ENCODE data around the gene KIAA1958.

KIAA1958 gene

DNA sequence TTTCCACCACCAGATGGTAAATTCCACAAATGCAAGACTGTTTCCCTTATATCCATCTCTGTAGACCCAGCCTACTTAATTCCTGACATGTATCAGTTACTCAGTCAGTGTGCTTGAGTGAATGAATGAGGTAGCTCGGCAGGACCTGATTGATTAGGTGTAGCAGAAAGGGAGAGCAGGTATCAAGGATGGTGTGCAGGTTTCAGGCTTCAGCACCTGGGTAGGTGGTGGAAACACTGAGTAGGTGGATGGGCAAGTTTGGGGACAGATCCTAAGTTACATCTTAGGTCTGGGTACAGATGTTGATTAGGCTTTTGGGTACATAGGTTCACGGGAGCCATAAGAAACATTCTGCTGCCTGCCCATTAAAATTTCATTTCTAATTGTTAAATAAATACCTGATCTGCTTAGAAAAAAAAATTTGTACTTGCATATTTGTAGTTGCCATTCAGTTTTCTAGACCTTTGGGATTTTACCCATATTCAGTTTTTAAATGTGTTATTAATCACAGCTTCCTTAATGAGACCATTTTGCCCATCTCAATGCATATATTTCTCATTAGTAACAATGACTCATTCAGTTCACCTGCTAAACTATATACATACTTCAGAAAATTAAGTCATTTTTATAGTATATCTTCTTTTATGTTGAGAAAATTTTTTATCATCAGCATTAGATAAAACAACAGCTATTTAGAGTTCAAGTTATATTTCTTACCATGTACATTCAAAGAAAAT is 119.5 kb downstream of the KIAA1958 start:
- DNase-seq, result no peak

DNA sequence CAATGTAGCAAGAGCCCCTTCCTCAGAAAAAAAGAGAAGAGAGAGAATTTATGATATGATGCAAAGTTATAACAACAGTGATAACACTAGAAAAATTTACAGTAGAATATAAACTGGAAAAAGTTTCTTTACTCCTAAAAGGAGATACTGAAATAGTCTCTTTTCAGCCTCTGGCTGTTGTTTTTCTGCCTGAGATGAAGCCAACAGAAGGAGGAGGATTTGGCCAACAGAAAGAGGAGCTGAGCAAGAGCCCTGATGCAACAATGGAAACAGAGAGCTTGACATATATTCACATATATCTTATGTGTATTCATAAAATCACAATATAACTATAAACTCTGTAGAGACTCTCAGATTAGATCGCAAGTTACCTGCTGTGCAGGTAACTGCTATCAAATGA is 122.2 kb downstream of the KIAA1958 start:
- no peak for DNase-seq

DNA sequence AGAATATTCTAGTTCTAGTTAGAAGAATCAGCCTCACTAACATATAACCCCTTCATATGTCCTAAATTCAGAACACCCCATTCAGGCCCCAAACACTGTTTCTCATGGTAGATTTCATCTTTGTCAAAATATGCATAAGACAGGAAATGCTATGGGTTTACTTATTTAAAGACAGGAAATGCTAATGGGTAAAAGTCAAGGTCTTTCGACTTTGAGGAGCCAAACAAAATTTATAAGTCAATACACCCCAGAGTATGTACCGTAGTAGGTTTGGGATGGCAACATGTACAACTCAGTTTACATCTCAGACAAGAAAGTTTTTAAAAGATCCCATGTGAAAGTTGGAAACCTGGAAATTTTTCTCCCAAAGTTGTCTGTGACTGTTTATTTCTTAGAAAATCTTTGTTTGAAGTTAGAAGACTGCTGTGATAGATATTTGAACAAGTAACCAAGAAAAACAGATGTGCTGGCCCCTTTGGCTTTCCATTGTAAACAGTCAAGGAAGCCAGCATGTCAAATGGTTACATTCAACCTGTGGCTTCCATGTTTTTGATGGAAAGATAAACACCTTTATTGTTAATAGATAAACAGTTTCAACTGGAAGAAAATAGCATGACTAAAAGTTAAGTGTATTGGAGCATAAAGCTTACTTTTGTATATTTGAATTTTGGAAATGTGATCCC is 129.1 kb downstream of the KIAA1958 start:
- DNase-seq, result no peak

DNA sequence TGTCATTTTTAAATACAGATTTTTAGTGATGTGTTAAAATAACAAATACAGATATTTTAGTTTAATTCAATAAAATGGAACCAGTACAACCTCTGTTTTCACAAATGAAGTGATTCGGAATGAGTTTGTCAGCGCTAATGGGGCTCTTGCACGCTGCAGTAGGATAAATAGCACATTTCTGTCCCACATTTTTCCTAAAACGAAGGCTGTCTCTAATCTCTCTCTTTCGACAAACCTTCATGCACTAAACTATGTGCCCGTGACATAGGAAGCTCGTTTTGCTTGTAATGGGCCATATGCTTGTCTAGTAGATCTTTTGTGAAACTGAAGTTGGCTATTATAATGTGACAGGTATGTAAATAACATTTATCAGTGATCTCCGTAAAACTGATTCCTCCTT is 130.7 kb downstream of the KIAA1958 start:
- no peak for DNase-seq

DNA sequence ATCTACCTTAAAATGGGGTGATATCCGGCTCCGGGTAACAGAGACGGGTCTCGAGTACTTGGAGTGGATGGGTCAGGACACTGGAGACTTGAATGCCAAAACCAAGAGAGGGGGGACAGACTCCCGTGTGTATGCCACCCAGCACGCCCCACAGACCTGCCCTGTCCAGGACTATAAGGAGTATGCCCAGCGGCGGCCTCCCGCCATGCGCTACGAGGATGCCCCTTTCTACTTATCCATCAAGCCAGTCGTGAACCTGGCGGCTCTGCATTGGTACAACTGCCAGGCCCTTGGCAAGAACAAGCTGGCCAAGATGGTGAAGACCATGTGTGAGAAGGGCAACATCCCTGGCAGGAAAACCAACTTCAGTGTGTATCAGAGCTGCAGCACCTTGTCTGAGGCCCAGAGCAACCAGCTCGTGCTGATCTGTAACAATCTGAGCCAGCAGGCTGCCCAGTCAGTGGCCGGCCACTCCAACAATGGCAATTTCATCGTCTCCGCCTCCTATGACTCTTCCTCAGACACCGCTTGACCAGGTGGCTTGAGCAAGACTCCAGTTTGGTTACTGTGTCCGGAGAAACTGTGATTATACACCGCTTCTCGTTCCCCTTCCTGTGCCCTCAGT is 131.9 kb downstream of the KIAA1958 start:
- no peak for DNase-seq

DNA sequence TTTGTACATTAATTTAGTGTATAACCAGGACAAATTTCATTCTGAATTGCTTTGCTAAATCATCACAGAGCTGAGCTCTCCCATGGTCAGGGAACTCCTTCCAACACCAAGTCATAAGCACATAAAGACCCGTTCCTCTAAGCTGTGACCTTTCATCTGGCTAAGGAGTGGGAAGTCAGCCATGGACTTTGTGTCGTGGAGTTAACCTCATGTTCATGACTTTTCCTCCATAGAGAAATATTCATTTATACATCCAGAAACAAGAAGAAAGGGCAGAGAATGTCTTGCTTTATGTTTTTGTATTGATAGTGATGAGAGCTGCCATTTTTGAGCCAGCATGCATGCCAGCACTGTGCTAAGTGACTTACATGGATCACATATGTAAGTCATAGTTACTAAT is 133.8 kb downstream of the KIAA1958 start:
- DNase-seq, result no peak

DNA sequence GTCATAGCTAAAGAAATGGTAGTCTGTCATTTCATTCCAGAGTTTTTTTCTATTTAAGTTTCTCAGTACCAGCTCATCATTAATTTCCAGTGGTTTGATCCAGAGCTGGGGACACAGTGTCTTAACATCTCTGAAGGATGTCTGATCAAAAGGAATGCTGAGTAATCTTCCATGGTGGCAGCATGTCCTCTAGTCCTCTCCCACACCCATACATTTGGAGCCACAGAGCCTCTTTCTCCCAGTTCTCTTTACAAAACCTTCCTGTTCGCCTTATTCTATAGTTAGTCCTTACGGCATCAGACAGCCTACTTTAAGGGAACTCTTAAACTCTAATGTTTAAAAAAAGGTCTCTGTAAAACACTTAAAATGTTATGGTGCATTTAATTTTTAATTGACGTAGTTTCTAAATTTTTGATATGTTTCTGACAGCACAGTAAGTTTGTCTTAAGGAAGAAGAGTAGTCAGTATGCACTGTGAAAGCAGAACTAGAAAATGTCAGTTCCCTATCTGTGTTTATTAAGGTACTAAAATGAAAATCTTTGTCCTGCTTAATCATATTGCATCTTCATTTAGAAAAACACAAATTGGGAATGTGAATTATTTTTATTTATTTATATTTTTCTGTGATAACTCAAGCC is 134.5 kb downstream of the KIAA1958 start:
- DNase-seq, result no peak

DNA sequence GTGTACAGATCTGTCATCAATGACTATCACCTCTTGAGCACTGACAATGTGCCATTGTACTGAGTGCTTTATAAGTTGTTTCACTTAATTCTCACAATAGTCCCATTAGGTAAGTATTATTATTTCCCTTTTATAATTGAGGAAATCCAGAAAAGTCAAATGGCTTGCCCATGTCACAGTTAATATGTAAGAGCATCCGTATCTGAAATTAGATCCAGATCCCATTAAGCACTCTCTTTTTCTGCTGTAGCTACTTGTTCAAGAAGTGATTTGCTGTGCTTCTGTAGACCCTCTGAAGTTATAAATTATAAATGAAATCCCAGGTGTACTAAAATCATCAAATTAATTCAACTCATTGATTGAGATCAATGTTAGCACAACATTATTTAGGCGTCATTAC is 136.6 kb downstream of the KIAA1958 start:
- no peak for DNase-seq

DNA sequence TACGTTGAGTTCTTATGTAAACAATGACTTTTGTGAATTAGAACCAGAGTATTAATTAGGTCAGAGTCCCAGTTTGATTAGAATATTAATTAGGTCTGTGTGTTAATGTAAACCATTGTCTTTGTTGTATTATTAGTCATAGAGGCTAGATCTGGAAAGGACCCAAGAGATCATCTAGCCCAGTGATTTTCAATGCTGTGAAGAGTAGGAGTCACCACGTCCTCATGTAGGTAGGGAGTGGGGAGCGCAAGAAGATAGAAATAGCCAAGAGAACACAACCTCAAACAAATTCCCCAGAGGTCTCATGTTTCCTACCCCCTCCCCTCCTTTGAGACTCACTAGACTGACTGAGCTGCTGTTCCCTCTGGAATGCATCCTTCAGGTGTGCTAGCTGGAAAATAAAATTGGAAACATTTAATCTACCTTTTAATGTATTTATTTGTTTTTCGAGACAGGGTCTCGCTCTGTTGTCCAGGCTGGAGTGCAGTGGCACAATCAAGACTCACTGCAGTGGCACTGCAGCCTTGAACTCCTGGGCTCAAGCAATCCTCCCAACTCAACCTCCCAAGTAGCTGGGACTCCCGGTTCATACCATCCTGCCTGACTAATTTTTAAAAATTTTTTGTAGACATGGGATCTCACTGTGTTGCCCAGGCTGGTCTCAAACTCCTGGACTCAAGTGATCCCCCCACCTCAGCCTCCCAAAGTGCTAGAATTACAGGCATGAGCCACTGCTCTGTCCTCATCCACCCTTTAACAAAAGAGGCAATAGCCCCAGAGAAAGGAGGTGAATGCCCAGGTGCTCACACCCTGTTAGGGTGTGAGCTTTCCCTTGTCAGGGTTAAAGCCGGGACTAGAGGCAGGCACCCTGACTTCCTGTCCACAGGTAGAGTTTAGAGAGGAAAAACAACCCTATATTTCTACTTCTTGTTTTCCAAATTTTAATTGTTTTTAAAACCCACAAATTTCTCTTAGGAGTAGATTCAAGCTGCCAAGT is 138.4 kb downstream of the KIAA1958 start:
- DNase-seq, result no peak

DNA sequence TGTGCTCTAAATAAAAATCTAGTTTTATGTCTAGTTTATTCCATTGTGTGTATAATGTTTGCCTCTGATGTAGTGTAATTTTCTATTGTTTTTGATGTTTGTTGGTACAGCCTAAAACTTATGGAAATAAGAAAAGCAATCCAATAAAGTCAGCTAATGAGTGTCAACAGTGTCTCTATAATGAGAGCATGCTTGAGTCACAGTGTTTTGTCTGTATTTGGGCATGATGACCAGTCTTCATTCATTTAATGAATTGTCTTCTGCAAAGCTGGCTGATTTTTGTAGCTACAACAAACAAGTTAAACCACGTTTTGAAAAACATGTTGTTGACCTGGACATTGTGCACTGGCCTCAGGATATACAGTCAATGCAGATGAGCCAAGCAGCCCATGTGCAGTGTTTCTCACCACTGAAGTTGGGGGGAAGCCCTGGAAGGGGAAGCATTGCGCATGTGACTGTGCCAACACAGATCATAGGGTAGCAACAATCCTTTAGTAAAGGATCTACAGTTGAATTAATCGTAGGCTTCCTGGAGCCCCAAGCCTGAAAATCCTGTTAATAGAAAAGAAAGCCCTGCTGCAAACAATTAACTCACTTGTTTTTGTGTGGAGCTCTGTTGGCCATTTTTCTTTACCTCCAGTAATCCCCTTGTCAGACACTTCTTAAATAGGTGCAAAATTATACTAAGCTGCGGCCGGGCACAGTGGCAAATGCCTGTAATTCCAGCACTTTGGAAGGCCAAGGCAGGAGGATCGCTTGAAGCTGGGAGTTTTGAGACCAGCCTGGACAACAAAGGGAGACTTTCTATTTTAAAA is 143.3 kb downstream of the KIAA1958 start:
- no peak for DNase-seq

DNA sequence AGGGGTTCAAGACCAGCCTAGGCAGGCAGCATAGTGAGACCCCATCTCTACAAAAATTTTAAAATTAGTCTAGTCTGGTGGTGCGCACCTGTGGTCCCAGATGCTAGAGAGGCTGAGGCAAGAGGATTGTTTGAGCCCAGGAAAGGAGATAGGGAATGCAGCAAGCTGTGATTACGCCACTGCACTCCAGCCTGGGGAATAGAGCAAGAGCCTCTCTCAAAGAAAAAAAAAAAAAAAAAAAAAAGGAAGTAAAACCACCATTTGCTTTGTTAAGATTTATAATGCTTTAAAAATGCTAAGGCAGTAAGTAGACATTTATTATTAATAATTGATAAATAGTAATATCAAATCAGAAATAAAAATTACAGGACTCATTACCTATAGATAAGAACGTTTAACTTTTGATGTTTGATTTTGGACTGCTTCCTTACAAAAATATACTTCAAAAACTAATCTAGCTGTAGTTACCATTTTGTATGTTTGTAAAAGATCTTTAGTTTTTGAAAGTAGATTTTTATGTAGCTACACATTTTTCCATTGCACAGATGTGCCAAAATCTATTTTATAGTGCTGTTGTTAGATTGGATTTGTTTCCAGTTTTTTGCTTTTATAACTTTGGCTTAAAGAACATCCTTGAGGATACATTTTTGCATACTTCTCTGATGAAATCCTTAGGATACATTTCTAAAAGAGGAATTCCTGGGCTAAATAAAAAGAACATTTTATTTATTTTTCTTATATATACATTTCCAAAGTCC is 144.9 kb downstream of the KIAA1958 start:
- no peak for DNase-seq

DNA sequence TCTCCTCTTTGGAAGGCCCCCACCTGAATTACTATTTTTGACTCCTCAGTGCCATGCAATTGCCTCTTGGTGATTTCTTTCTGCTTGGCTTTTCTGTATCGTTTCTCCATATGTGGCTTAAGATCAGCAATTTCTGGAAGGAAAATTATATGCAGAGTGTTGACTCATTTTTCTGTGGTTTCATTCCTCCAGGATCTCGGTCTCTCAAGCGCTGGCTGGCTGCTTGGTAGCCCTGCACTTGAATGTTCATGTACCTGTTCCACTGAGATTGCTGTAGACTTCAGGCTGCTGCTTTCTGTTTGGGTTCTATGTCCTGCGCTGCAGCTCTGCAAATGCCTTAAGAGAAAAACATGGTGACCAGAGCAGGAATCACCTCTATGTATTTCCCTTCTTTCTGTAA is 153.7 kb downstream of the KIAA1958 start:
- no peak for DNase-seq

DNA sequence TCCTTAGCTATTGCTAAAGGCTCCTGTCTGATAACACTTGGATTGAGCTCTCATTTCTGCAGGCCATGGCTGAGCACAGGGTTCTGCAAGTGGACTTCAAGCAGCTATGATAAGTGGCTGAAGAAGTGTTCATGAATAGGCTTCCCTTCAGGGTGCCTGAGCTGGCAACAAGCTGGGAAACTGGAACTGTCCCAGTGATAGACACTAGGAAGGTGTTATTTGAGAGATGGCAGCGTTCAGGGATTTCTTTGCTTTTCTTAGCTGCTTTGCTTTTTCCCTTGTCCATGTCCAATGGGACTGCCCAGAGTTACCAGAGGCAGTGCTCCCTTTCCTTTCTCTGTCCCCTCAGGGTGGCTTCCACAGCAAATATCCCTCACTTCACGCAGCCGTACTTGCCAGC is 155.5 kb downstream of the KIAA1958 start:
- DNase-seq, result no peak

DNA sequence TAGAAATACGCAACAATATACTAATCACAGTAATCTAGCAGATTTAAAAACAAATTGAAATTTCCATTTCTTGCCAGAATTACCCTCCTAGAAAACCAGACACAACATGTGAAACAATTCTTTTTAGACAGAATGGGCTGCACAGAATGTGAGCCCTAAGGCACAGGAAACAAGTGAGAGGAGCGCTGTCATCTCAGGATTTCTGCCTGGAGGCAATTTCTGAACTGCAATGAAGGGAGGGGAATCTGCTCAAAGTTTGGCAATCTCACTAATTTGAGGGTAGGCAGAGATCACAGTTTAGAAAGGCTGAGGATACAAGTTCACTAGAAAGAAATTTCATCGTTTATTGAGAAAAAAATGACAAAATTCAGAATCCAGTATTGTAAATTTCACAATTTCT is 161.0 kb downstream of the KIAA1958 start:
- no peak for DNase-seq

DNA sequence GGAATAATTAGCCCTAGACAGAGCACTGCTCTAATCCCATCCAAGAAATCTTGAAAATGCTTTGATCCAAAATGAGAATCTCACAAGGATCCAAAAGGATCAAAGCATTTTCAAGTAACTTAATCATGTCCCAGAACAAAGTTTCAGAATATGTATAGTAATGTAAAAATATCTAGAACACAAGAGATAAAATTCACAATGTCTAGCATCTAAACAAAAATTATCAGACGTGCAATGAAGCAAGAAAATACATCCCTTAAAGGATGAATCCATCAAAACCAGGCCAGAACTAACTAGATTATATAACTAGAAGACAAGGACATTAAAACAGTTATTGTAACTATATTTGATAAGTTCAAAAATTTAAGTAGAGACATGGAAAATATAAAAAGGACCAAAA is 162.0 kb downstream of the KIAA1958 start:
- DNase-seq, result no peak

DNA sequence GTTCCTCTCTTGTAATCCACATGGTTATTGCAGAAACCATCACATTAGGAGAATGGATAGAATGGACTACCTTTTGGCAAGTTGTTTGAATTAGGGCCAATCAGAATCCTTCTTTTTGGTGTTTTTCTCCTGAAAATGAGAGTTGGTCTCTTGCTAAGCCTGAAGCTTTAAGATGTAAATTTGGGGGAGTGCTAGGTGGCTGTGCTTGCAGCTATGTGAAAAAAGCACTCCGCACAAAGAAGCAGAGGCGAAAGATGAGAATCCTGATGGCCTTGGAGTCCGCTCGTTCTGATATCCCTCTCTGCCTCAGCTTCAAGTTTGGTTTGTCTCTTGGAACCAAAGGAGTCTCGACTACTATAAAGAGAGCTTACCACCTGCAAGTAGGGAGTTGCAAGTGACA is 167.7 kb downstream of the KIAA1958 start:
- no peak for DNase-seq

DNA sequence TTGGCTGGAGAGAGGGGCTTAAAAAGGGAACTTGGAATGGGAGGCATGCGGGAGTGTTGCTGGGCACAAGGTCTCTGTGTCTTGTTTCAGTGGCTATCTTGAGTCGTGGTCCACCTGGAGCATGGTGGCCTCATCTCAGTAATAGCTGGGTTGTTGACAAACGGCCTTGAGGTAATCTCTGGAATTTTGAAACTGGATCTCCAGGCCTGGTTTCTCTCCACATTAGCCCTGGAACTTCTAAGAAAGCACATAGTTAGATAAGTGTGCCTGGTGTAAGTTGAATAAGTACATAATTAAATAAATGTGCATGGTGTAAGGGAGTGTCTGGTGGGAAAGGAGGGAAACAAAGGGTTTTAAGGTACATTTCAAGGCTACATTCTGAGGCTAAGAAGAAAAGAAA is 169.0 kb downstream of the KIAA1958 start:
- DNase-seq, result no peak

DNA sequence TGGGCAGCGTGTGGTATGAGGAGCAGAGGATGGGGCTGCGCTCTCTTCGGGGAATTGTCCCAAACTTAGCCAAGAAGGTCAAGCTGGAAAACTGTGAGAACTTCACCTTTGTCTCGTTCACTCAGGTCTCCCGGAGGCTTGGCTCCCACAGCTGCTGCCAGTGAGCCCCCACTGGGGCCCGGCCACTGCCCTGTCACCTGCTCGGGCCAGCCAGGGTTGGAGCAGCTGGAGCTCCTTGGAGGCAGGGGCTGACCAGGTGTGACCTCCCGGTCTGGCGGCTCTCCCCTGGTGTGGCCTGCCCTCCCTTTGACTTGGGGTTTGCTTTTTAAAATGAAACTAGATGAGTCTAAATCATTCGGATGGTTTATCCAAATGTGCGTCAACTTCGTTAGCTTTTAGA is 173.3 kb downstream of the KIAA1958 start:
- DNase-seq, result no peak

DNA sequence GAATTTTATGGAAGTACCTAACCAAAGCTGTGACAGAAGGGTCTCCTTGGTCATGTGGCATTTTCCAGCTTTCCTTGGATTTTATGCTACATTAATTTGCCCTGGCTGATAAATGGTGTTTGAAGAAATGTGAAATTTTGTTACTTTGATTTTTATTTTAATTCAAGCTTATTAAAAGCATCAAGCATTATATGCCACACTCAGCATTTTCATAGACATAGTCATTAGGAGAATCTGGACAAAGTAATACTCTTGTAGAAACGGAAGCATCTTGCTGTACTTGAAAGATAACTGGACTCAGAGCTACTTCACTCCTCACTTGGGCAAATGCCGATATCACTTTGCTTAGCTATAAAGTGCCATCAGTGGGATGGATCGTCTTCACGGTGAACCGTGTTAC is 177.1 kb downstream of the KIAA1958 start:
- DNase-seq, result no peak

DNA sequence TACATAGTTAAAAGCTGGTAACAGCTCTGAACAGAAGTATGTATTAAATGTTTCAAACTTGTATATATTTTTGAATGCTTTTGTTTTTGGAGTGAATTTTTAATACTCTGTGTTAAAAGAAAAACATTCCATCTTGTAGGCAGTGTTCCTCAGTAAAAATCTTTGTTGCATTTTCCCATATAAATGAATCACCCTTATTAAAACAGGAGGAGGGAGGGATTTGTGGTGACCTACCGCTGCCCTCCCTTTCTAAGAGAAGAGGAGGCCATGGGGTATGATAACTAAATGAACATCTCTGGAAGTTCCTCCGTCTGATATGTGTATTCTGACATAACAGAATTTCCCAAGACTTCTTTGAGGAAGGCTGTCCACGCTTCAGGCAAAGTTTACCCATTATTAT is 177.9 kb downstream of the KIAA1958 start:
- no peak for DNase-seq

DNA sequence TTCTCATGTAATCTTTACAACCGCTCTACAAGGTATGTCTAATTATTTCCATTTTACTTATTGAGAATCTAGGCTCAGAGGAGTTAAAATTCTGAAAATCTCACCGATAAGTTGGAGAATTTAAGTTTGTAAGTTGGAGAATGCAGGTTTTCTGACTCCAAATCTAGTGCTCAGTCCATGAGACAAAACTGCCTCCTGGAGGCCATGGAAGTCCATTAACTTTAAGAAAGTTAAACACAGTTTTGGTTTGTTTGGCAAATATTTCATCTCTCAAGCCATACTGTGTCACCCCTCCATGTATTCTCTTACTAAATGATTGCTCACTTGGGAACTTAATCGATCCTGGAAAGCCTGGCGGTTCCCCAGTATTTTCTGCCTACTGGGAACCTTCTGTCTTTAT is 178.7 kb downstream of the KIAA1958 start:
- DNase-seq, result no peak

All from NCI-H2171 (cell line).